PC-3 (cell line): ENCODE measurements around the gene MED22. TPM values are rescaled to one million over a fixed set of nuclear protein-coding genes. Genes with fewer than 3 reads are reported as not detected.
"Not testable (repeated sequence)": the region's sequence is repeated elsewhere in the genome, so short reads cannot be mapped to it uniquely, and the experiment has no call there.

Source experiments
- ATAC-seq: fragments of 200-7000 bp; cut with Tn5 transposase; 2 replicates; pipeline ENCODE4 v1.9.1; 2020; ENCODE audit warnings: mild to moderate bottlenecking, moderate library complexity
- BruUV-seq: library from RNA; stranded (reverse); fragments of 400-500 nt; replicated peaks from 2 replicates; lab custom pipeline; 2021; lab: Mats Ljungman, UMichigan
- CTCF ChIA-PET: fragments of 300-600 bp; sonication (Branson Sonifier 250); formaldehyde crosslinking; loops from one replicate; lab custom pipeline; 2022; ENCODE audit warnings: antibody characterized with exemption; lab: Charles Lee
- POLR2A ChIA-PET: fragments of 300-600 bp; sonication (Branson Sonifier 250); formaldehyde crosslinking; loops from one replicate; lab custom pipeline; 2022; ENCODE audit warnings: antibody characterized with exemption; ENCODE audit not compliant: unreplicated experiment; lab: Charles Lee
- DNase-seq: peaks from one replicate; pipeline ENCODE4 v3.0.0-alpha.2; 2015
- H2AFZ ChIP-seq: fragments of 300-600 bp; sonication (generic); 2 replicates; pipeline ENCODE4 v1.6.0; 2016; ENCODE audit warnings: antibody characterized with exemption, low read length
- H3F3A ChIP-seq: fragments of 300-600 bp; sonication (generic); one replicate; pipeline ENCODE4 v1.6.0; 2017; ENCODE audit warnings: antibody characterized with exemption, low read length, control low read depth, mild to moderate bottlenecking; ENCODE audit not compliant: unreplicated experiment
- H3K27ac ChIP-seq: fragments of 300-600 bp; sonication (generic); 2 replicates; pipeline ENCODE4 v1.5.1; 2016; ENCODE audit warnings: mild to moderate bottlenecking, low read length
- H3K27me3 ChIP-seq: fragments of 300-600 bp; sonication (generic); 2 replicates; pipeline ENCODE4 v1.6.1; 2016; ENCODE audit warnings: low read length, mixed read lengths
- H3K36me3 ChIP-seq: fragments of 300-600 bp; sonication (generic); 2 replicates; pipeline ENCODE4 v1.6.1; 2016; ENCODE audit warnings: low read depth, mixed run types, low read length, mixed read lengths
- H3K4me1 ChIP-seq: fragments of 300-600 bp; sonication (generic); 2 replicates; pipeline ENCODE4 v1.5.1; 2016; ENCODE audit warnings: low read length; ENCODE audit not compliant: insufficient read depth
- H3K4me2 ChIP-seq: fragments of 300-600 bp; sonication (generic); 2 replicates; pipeline ENCODE4 v1.6.0; 2016; ENCODE audit warnings: low read length
- H3K4me3 ChIP-seq: fragments of 300-600 bp; sonication (generic); 2 replicates; pipeline ENCODE4 v1.5.1; 2016; ENCODE audit warnings: mild to moderate bottlenecking, low read length, mixed read lengths
- H3K79me2 ChIP-seq: fragments of 300-600 bp; sonication (generic); 2 replicates; pipeline ENCODE4 v1.6.1; 2017; ENCODE audit warnings: low read length, mixed read lengths
- H3K9ac ChIP-seq: fragments of 300-600 bp; sonication (generic); 2 replicates; pipeline ENCODE4 v1.6.0; 2016; ENCODE audit warnings: mild to moderate bottlenecking, low read length
- H3K9me2 ChIP-seq: fragments of 300-600 bp; sonication (generic); replicated peaks from 2 replicates; pipeline ENCODE4 v1.6.1; 2016; ENCODE audit warnings: mixed run types, low read length, mixed read lengths
- H3K9me3 ChIP-seq: fragments of 300-600 bp; sonication (generic); 2 replicates; pipeline ENCODE4 v1.6.1; 2016; ENCODE audit warnings: low read length, mixed read lengths
- H4K20me1 ChIP-seq: fragments of 300-600 bp; sonication (generic); 2 replicates; pipeline ENCODE4 v1.6.1; 2016; ENCODE audit warnings: low read length, mixed read lengths
- CTCF ChIP-seq: fragments of 300-600 bp; sonication (generic); conservative IDR thresholded peaks from 2 replicates; pipeline ENCODE4 v1.5.1; 2017; ENCODE audit warnings: antibody characterized with exemption, low read depth, mild to moderate bottlenecking, low read length
- EZH2 ChIP-seq: fragments of 300-600 bp; sonication (generic); IDR thresholded peaks from one replicate; pipeline ENCODE4 v1.6.1; 2017; ENCODE audit warnings: antibody characterized with exemption, mild to moderate bottlenecking, low read length; ENCODE audit not compliant: unreplicated experiment
- EZH2phosphoT487 ChIP-seq: fragments of 300-600 bp; sonication (generic); IDR thresholded peaks from 2 replicates; pipeline ENCODE4 v1.6.1; 2018; ENCODE audit warnings: mild to moderate bottlenecking, antibody characterized with exemption, low read length, borderline replicate concordance
- intact Hi-C: fragments of 100-400 bp; cut with micrococcal nuclease; formaldehyde crosslinking; loops from 2 replicates; pipeline ENCODE4 v1.9.0; 2023
- total RNA-seq: library from RNA; depleted of rRNA; stranded (reverse); fragments of >200 nt; gene quantifications from 2 replicates; pipeline ENCODE4 v1.2.3, GENCODE V29; 2014

Gene MED22
- total RNA-seq, 1 experiment from 2014 or later: 20.5 TPM

DNA sequence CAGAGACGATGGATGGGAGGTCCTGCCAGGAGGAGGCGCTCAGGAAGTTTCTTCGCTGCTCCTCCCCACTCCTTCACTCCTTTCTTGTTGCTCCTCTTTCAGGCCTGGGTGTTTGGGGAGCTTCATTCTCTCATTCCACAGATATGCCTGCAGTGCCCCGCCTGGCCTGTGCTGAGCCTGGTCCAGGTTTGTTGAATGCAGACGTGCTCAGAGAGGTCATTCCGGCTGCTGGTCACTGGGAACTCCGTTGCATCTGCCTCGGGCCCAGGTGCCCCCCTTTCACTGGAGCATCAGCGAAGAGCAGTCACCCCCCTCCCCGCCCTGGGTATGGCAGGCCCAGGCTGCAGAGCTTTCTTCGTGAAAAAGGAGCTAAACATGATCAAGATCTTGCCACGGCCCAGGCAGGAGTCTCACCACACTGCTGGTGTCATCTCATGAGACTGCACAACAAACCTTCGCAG is 27.5 kb downstream of the MED22 start:
- TF ChIP-seq EZH2 (no peak), CTCF (no peak), EZH2phosphoT487 (no peak)
- intact Hi-C loops: no loop called here
- ATAC-seq (no peak), DNase-seq (no peak)
- Histone ChIP-seq H3K4me2 (no peak overlapping the region), H2AFZ (no peak overlapping the region), H3K4me1 (no peaks in the 10 kb centered on the region), H3K4me3 (no peak overlapping the region), H3K79me2 (no peaks in the 10 kb centered on the region), H3K9me2 (no peaks in the 10 kb centered on the region), H3F3A (no peaks in the 10 kb centered on the region), H4K20me1 (no peaks in the 10 kb centered on the region), H3K9me3 (no peaks in the 10 kb centered on the region), H3K27me3 (no peaks in the 10 kb centered on the region), H3K36me3 (no peaks in the 10 kb centered on the region), H3K27ac (no peak overlapping the region), H3K9ac (no peak overlapping the region)
- ChIA-PET CTCF (no interaction called here), POLR2A (no interaction called here)
- no TSS peak for BruUV-seq

DNA sequence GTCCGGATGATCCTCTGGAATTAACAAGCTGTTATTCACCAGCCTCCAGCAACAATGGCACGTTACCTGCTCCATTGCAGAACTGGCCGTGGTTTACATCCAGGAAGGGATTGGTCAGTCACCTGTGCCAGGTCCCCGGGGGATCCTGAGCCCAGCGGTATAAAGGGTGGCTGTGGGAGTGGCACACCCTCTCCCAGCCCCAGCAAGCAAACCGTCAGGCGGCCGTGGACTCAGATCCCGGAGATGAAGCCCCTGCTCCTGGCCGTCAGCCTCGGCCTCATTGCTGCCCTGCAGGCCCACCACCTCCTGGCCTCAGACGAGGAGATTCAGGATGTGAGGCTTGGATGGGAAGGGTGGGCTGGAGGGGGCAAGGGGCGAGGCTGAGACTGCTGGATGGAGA is 30.4 kb downstream of the MED22 start:
- CTCF ChIA-PET, intact Hi-C loops, H3F3A ChIP-seq, DNase-seq, POLR2A ChIA-PET, H3K4me2 ChIP-seq, ATAC-seq, H3K27me3 ChIP-seq, H2AFZ ChIP-seq, H3K79me2 ChIP-seq, H3K36me3 ChIP-seq, H3K9ac ChIP-seq, BruUV-seq, H3K27ac ChIP-seq, H3K9me3 ChIP-seq, H3K9me2 ChIP-seq, H3K4me1 ChIP-seq, H3K4me3 ChIP-seq, H4K20me1 ChIP-seq: not testable (repeated sequence)

DNA sequence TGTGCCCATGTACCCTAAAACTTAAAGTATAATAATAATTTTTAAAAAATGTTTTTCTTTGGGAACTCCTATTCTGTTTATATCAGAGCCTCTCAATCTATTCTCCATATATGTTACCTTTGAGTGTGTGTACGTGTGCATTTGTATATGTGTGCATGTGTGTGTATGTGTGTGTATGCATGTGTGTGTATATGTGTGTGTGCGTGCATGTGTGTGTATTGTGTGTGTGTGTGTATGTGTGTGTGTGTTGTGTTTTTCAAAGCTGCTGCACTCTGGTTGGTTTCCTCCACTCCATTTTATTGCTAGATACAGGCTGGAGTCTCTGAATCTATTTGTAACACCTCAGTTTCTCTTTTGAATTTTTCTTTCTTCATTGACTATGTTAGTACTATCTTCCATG is 31.9 kb downstream of the MED22 start:
- TF ChIP-seq EZH2 (no peak), CTCF (no peak), EZH2phosphoT487 (no peak)
- no peaks in the 10 kb centered on the region for H3K9me2 ChIP-seq
- intact Hi-C loops: no loop called here
- no TSS peak for BruUV-seq
- H3K4me1 ChIP-seq: no peaks in the 10 kb centered on the region
- CTCF ChIA-PET: no interaction called here
- DNase-seq: no peak
- no peaks in the 10 kb centered on the region for H3F3A ChIP-seq
- H3K9ac ChIP-seq: no peak overlapping the region
- no peaks in the 10 kb centered on the region for H3K9me3 ChIP-seq
- no peak for ATAC-seq
- no peaks in the 10 kb centered on the region for H3K36me3 ChIP-seq
- no peaks in the 10 kb centered on the region for H4K20me1 ChIP-seq
- H3K27ac ChIP-seq: no peak overlapping the region
- H3K27me3 ChIP-seq: no peaks in the 10 kb centered on the region
- POLR2A ChIA-PET: no interaction called here
- H3K4me3 ChIP-seq: no peak overlapping the region
- no peak overlapping the region for H3K4me2 ChIP-seq
- no peaks in the 10 kb centered on the region for H3K79me2 ChIP-seq
- no peak overlapping the region for H2AFZ ChIP-seq
